Small intestine (tissue), 7 donors: Measurements from ENCODE around the gene KRT23. TPM values are rescaled to one million over a fixed set of nuclear protein-coding genes. Genes with fewer than 3 reads are reported as not detected.

Experiments used
- DNase-seq, 2 donors: peaks; one replicate each; pipeline versions ENCODE4 v3.0.0 to v3.0.0-alpha.2; 2013
- FAIRE-seq: peaks from 2 replicates; lab custom pipeline; 2012; peaks lifted over from hg19 to GRCh38; lab: Jason Lieb, UNC
- H3K27ac ChIP-seq, 3 donors: one replicate each; pipeline ENCODE4 v1.5.1; 2013; ENCODE audit warnings: low read length in 2 of 3, mild to moderate bottlenecking in 2 of 3, control low read depth in 1 of 3, inconsistent platforms in 1 of 3, low read depth in 1 of 3, moderate library complexity in 1 of 3
- H3K27me3 ChIP-seq, 3 donors: one replicate each; pipeline ENCODE4 v1.6.1; 2013; ENCODE audit warnings: low read length in 3 of 3, inconsistent platforms in 1 of 3; ENCODE audit not compliant: control insufficient read depth in 3 of 3, insufficient read depth in 3 of 3
- H3K36me3 ChIP-seq, 3 donors: one replicate each; pipeline ENCODE4 v1.6.1; 2013; ENCODE audit warnings: low read length in 3 of 3, inconsistent platforms in 1 of 3, low read depth in 1 of 3, mild to moderate bottlenecking in 1 of 3, moderate library complexity in 1 of 3; ENCODE audit not compliant: control insufficient read depth in 3 of 3, insufficient read depth in 2 of 3
- H3K4me1 ChIP-seq, 3 donors: one replicate each; pipeline ENCODE4 v1.6.1; 2013; ENCODE audit warnings: low read length in 2 of 3, inconsistent platforms in 1 of 3, low read depth in 1 of 3, mild to moderate bottlenecking in 1 of 3, moderate library complexity in 1 of 3; ENCODE audit not compliant: control insufficient read depth in 3 of 3, insufficient read depth in 2 of 3
- H3K4me3 ChIP-seq, 3 donors: one replicate each; pipeline ENCODE4 v1.5.1; 2013; ENCODE audit warnings: low read length in 3 of 3, control low read depth in 1 of 3, inconsistent platforms in 1 of 3, low read depth in 1 of 3, mild to moderate bottlenecking in 1 of 3, moderate library complexity in 1 of 3
- H3K9me3 ChIP-seq, 2 donors: one replicate each; pipeline ENCODE4 v1.6.1; 2013; ENCODE audit warnings: low read depth in 1 of 2, low read length in 1 of 2; ENCODE audit not compliant: control insufficient read depth in 2 of 2, insufficient read depth in 1 of 2
- WGBS, 3 donors: extraction: QIAGEN DNeasy Blood & Tissue Kit; methylation state at CpG; one replicate each; pipeline ENCODE4 v1.1.7; 2013; 5-methylcytosine and 5-hydroxymethylcytosine counted together
- polyA plus RNA-seq, 4 donors: library from polyadenylated mRNA; stranded (reverse) in 3 of 4; unstranded in 1 of 4; fragments of 200-250 nt in 3 of 4; fragments of 120-200 nt in 1 of 4; gene quantifications; one replicate each; pipeline versions ENCODE4 v1.2.1 to v1.2.3, GENCODE V29; 2013
- donor health status: healthy with polysubstance abuse.
- donor health status: control.
- donor health status: control.
- donor health status: Bipolar disorder and iron deficiency.
- donor health status: healthy.

KRT23 gene
- polyA plus RNA-seq, 4 donors: 0.66 to 0.82 TPM; not detected in 2

DNA sequence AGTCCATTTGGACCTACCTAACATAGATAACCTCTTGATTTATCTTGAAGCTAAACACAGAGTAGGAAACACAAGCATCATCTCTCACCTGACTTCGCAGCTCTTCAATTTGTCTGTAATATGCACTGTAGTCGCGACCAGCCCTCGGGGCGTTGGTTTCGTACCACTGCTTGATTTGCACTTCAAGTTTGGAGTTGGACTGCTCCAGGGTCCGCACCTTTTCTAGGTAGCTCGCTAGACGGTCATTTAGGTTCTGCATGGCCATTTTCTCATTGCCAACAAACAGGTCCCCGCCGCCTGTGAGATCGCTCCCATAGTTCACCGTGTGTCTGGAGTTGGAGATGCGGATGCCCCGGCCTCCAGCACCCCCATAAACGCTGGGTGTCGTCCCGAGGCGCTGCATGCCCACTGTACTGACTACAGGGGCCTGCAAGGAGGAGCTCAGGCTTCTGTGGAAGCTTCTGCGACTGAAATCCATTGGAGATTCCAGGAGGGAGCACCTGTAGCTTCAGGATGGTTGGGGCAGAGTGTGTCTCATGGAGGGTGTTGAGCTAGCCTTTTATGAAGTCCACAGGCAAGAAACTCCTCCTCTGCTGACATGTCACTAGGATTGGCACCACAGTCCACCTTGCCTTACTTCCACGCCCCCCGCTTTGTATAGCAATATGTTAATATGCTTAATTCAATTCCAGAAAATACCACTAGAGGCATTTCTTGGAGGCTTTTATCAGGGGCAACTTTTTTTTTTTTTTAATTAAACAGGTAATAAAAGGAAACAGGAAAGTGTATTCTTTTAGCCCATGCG, 52.5 kb downstream of the KRT23 start, which contains the start of gene KRT20:
Gene KRT20 (minus strand): TSS at position 535 of the 805 bp plus-strand sequence. CDS start 57 bp downstream, at position 478.
- peaks cover 0 to 2% (median 0%) of the 10 kb centered on the region in 3 donors for H3K27me3 ChIP-seq
- H3K4me1 ChIP-seq: peaks cover 0 to 55% (median 2%) of the 10 kb centered on the region in 3 donors
- H3K36me3 ChIP-seq: peaks cover 0 to 10% (median 0%) of the 10 kb centered on the region in 3 donors
- peak; percentile 58 to 96 for DNase-seq
- WGBS, 3 donors: 50 to 79% (median 64%) methylated on average over 23 of the region's 23 CpGs
- no peak for FAIRE-seq
- peak within 1 kb of the TSS; percentile 68 to 96 (median 84) for H3K27ac ChIP-seq
- H3K9me3 ChIP-seq: no peaks in the 10 kb centered on the region
- H3K4me3 ChIP-seq: peak within 1 kb of the TSS; percentile 2 to 81 (median 25)

DNA sequence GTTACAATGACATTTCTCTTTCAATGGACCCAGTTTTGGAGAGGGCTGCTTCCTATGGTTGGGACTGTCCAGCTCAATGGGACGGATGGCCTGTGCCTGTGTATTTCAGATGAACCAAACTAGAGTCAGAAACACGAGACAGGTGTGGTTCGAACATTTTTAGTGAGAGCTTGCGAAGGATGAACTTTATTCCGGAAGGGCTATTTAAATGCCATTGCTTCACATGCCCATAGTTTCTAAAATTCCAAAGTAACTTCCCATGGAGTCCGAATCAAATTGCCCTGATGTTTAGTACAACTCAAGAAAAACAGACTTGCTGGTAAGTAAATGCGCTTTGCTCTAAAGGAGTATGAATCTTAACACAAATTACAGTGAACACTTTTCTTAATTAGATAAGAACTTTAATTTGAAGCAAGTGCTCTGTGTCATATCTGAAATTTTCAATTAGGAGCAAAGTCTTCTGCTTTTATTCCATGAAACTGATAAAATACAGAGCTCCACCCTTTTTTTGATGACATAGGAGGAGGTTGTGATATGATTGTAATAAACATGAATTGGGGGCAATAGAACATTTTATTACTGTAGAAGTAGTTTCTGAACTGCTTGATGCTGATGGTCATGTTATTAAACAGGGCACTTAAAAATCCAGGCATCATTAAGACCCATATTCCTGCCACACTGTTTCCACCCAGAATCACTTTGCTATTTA, 53.7 kb downstream of the KRT23 start:
- peak overlapping the region; percentile 59 to 76 (median 68) for H3K27ac ChIP-seq
- peaks cover 0 to 48% (median 2%) of the 10 kb centered on the region in 3 donors for H3K4me1 ChIP-seq
- H3K4me3 ChIP-seq: peak overlapping the region in 2 of 3 donors; percentile 5 to 81
- WGBS, 3 donors: 16 to 67% (median 32%) methylated on average over 7 of the region's 7 CpGs
- H3K27me3 ChIP-seq: no peaks in the 10 kb centered on the region
- H3K36me3 ChIP-seq: peaks cover 0 to 15% (median 0%) of the 10 kb centered on the region in 3 donors
- no peaks in the 10 kb centered on the region for H3K9me3 ChIP-seq
- FAIRE-seq (peak; percentile 71), DNase-seq (peak; percentile 88 to 89)

DNA sequence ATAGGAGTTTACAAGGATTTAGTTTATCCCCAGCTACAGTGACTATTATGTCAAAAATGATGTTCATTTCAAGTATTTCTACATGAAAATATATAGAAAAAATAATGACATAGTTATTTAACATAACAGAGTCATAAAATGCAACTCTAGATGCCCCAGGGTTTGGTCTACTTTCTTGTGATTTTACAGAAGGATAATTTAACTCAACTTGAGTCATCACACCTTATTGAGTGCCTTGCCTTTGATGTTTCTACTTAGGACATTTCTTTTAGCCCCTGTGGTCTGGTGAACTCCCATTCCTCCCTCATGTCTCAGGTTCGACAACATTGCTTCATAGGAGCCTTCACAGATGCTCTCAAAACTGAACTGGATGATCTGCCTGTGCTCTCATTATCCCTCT, 54.4 kb downstream of the KRT23 start:
- peaks cover 0 to 45% (median 2%) of the 10 kb centered on the region in 3 donors for H3K4me1 ChIP-seq
- 22 to 72% (median 29%) methylated on average over 1 of the region's 1 CpG for WGBS, 3 donors
- H3K4me3 ChIP-seq: peak overlapping the region in 1 of 3 donors; percentile 81
- H3K9me3 ChIP-seq: no peaks in the 10 kb centered on the region
- no peaks in the 10 kb centered on the region for H3K27me3 ChIP-seq
- H3K36me3 ChIP-seq: peaks cover 0 to 17% (median 0%) of the 10 kb centered on the region in 3 donors
- peak overlapping the region; percentile 59 to 76 (median 68) for H3K27ac ChIP-seq
- no peak for DNase-seq
- FAIRE-seq: no peak

DNA sequence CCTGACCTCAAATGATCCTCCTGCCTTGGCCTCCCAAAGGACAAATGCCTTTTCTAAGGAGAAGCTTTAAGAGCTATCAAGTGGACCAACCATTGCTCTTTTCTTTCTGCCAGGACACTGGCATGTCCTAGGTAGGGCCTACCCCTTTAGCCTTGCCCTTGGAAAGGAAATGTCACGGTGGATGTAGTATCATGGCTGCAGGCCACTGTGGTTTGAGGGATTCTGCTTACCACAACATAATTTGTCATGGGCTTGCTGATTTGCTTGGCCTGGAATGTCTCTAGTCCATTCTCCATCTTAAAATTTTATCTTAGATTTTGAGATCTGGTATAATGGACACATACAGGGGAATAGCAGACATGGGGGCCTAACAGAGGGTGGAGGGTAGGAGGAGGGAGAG, 58.4 kb downstream of the KRT23 start:
- H3K4me3 ChIP-seq: no peak overlapping the region
- H3K4me1 ChIP-seq: peaks cover 0 to 27% (median 2%) of the 10 kb centered on the region in 3 donors
- peaks cover 0 to 23% (median 0%) of the 10 kb centered on the region in 3 donors for H3K36me3 ChIP-seq
- 77 to 100% (median 90%) methylated on average over 1 of the region's 1 CpG for whole genome bisulfite sequencing, 3 donors
- H3K27me3 ChIP-seq: no peaks in the 10 kb centered on the region
- no peak for FAIRE-seq
- H3K27ac ChIP-seq: no peak overlapping the region
- H3K9me3 ChIP-seq: no peaks in the 10 kb centered on the region
- no peak for DNase-seq

DNA sequence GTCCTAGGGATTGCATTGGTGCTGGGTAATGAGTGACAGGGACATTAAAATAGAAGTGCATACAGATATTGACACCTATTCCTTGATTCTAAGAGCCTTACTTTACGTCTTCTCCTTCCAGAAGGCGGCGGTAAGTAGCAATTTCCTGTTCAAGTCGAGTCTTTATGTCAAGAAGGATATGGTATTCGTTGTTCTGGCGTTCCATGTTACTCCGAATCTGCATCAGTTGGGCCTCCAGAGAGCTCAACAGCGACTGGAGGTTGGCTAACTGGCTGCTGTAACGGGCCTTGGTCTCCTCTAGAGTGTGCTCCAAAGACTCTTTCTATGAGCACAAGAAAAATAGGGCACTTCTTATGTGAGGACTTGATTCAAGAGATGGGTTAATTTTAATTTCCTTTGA, 59.4 kb downstream of the KRT23 start:
- peaks cover 0 to 19% (median 2%) of the 10 kb centered on the region in 3 donors for H3K4me1 ChIP-seq
- H3K36me3 ChIP-seq: peaks cover 0 to 23% (median 0%) of the 10 kb centered on the region in 3 donors
- H3K4me3 ChIP-seq: no peak overlapping the region
- no peaks in the 10 kb centered on the region for H3K9me3 ChIP-seq
- no peaks in the 10 kb centered on the region for H3K27me3 ChIP-seq
- FAIRE-seq (no peak), DNase-seq (no peak)
- no peak overlapping the region for H3K27ac ChIP-seq
- WGBS, 3 donors: 86 to 90% (median 88%) methylated on average over 9 of the region's 9 CpGs

DNA sequence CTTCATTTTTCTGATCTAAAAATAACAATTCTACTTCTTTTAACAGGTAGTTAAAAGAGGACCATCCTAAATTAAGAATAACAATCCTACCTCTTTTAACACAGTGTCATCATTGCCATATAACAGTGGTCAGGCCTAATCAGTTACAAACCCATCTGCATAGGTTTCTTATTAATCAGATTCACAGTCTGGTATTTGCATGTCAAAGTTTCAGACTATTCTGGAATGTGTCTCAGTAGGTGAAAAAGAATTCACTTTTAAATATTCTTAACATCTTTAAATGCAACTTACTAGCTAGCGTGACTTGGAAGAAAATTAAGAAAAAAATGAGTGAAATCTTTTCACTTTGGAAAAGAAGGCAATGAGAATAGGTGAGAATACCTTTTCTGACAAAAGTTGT, 63.6 kb downstream of the KRT23 start:
- 75 to 93% (median 90%) methylated on average over 1 of the region's 1 CpG for WGBS, 3 donors
- FAIRE-seq (no peak), DNase-seq (no peak)

DNA sequence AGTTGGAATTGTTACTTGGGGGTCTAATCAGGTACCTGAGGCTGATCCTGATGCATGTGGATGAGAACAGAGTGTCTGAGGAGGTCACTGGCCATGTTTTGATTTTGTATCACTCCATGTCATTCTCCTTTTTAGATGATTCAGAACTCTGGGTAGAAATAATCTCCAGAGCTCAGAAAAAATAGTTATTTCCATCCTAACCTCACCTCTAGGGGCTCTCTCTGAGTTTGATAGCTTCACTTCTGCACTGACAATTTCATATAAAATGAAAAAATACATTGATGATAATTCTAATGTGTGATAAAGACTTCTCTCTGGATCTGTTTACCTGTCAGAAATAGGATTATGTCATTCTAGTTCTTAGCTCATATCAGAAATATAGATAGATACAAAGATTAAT, 64.2 kb downstream of the KRT23 start:
- no peak overlapping the region for H3K4me3 ChIP-seq
- FAIRE-seq (no peak), DNase-seq (no peak)
- no peak overlapping the region for H3K27ac ChIP-seq
- no peaks in the 10 kb centered on the region for H3K27me3 ChIP-seq
- H3K4me1 ChIP-seq: no peaks in the 10 kb centered on the region
- peaks cover 0 to 6% (median 0%) of the 10 kb centered on the region in 3 donors for H3K36me3 ChIP-seq
- no peaks in the 10 kb centered on the region for H3K9me3 ChIP-seq

More for the DNA sequence above, 63.6 kb downstream of the KRT23 start:
- Histone ChIP-seq H3K9me3 (no peaks in the 10 kb centered on the region), H3K4me3 (no peak overlapping the region), H3K27me3 (no peaks in the 10 kb centered on the region), H3K4me1 (no peaks in the 10 kb centered on the region), H3K36me3 (peaks cover 0 to 8% (median 0%) of the 10 kb centered on the region in 3 donors), H3K27ac (no peak overlapping the region)
